Testis (tissue), 2 donors: ENCODE results near the gene ALX3.

Experiments
- CTCF ChIP-seq, 3 experiments: fragments of 450-650 bp in 2 of 3; fragments of 200-600 bp in 1 of 3; sonication (generic) in 1 of 3; IDR thresholded peaks; one replicate each; pipeline ENCODE4 v1.5.1; 2016 to 2019; ENCODE audit warnings: antibody characterized with exemption in 3 of 3, mild to moderate bottlenecking in 2 of 3, moderate library complexity in 1 of 3
- POLR2A ChIP-seq: fragments of 450-650 bp; IDR thresholded peaks from one replicate; pipeline ENCODE4 v1.6.1; 2017; ENCODE audit warnings: antibody characterized with exemption, mild to moderate bottlenecking, moderate library complexity

GRCh38 chr1:110069404-110070281, 829 bp downstream of the ALX3 start:
- no peak for TF ChIP-seq POLR2A
- TF ChIP-seq CTCF (IDR thresholded peaks at IDR 0.05): no peak
